Measurements from ENCODE around the gene AOPEP.
"Not testable (repeated sequence)": the region's sequence is repeated elsewhere in the genome, so short reads cannot be mapped to it uniquely, and the experiment has no call there.

The AOPEP gene

GRCh38 chr9:94872083-94872833, 145.8 kb downstream of the AOPEP start:
- DNase-seq = no peak

GRCh38 chr9:94872891-94873511, 146.5 kb downstream of the AOPEP start:
- no peak for DNase-seq

- peak; percentile 85 for DNase-seq
These were observed 147.8 kb downstream of the AOPEP start for GRCh38 chr9:94874316-94874715.

GRCh38 chr9:94875300-94876020, 149.0 kb downstream of the AOPEP start:
- no peak for DNase-seq

GRCh38 chr9:94878804-94879203, 152.3 kb downstream of the AOPEP start:
- not testable (repeated sequence) for DNase-seq

- no peak for DNase-seq
These were observed 152.7 kb downstream of the AOPEP start for GRCh38 chr9:94879230-94879629.

GRCh38 chr9:94881023-94881422, 154.5 kb downstream of the AOPEP start:
- DNase-seq = peak; percentile 86

GRCh38 chr9:94881454-94881853, 155.0 kb downstream of the AOPEP start:
- DNase-seq = no peak

- DNase-seq = no peak
These were observed 155.4 kb downstream of the AOPEP start for GRCh38 chr9:94881940-94882339.

- no peak for DNase-seq
These were observed 156.6 kb downstream of the AOPEP start for GRCh38 chr9:94882966-94883641.

GRCh38 chr9:94885854-94886447, 159.5 kb downstream of the AOPEP start:
- no peak for DNase-seq

- DNase-seq = no peak
These were observed 161.2 kb downstream of the AOPEP start for GRCh38 chr9:94887721-94888120.

- DNase-seq = no peak
These were observed 162.3 kb downstream of the AOPEP start for GRCh38 chr9:94888775-94889174.

- no peak for DNase-seq
These were observed 163.1 kb downstream of the AOPEP start for GRCh38 chr9:94889628-94890027.

- no peak for DNase-seq
These were observed 164.7 kb downstream of the AOPEP start for GRCh38 chr9:94891183-94891582.

- DNase-seq = no peak
These were observed 166.2 kb downstream of the AOPEP start for GRCh38 chr9:94892675-94893074.

GRCh38 chr9:94894094-94894699, 167.7 kb downstream of the AOPEP start:
- DNase-seq = peak; percentile 37

- no peak for DNase-seq
These were observed 169.2 kb downstream of the AOPEP start for GRCh38 chr9:94895668-94896067.

- no peak for DNase-seq
These were observed 170.0 kb downstream of the AOPEP start for GRCh38 chr9:94896512-94896911.

GRCh38 chr9:94899464-94900221, 173.1 kb downstream of the AOPEP start:
- no peak for DNase-seq

All from fibroblast of skin of scalp (primary cell).